SW480 (cell line): Measurements from ENCODE around the gene GSS.
"Not testable (repeated sequence)": the region's sequence is repeated elsewhere in the genome, so short reads cannot be mapped to it uniquely, and the experiment has no call there.

ENCODE experiments used
- DNase-seq: peaks from one replicate; pipeline ENCODE4 v3.0.0-alpha.2; 2016; ENCODE audit warnings: low spot score

Gene GSS

DNA sequence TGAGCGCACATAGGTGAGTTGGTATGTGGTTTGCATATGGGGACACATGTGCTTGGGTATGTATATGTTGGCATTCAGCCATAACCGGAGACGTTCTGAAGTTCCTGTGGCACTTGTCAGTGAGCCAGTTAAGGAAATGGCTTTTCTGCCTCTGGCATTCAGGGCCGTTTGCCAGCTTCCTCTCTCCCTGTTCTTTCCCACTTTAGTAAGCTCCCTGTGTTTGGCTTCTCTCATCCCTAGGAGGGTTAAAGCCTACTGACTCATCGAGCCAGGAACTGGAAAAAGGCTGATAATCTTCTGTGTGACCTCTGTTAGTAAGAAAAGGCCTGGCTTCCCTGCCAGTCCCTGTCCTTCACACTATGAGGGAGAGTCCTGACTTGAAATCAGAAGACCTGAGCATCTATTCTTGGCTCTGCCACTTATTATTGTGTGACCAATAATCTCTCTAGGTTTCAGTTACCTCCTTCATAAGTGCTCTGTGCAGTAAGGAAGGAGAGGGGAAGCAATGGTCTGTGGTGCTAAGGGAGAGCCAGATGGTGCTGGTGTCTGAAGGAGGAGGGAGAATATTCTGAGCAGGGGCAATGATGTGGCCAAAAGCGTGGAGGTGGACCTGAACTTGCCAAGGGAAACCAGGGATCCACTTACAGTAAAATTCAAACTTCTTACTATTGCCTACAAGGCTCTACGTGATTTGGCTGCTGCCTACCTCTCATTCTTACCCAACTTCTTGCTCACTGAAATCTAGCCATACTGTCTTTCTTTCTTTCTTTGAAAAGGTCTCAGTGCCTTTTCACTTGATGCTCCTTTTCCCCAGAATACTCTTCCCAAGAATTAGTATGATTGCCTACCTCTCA, 47.8 kb downstream of the GSS start:
- peak; percentile 93 for DNase-seq

DNA sequence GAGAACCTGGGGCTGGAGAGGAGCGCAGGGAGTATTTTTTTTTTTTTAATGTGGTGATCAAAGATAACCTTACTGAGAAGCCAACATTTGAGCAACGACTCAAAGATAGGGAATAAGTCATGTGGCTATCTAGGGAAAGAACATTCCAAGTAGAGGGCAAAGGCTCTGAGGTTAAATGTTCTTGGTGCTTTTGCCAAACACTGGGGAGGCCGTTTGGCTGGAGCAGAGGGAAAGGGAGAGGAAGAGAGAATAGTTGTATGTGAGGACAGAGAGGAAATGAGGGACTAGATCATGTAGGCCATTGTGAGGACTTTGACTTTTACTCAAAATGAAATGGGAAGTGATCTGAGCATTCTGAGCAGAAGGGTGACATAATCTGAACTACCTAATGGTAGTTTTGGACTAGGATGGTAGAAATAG, 51.4 kb downstream of the GSS start:
- DNase-seq, result no peak

DNA sequence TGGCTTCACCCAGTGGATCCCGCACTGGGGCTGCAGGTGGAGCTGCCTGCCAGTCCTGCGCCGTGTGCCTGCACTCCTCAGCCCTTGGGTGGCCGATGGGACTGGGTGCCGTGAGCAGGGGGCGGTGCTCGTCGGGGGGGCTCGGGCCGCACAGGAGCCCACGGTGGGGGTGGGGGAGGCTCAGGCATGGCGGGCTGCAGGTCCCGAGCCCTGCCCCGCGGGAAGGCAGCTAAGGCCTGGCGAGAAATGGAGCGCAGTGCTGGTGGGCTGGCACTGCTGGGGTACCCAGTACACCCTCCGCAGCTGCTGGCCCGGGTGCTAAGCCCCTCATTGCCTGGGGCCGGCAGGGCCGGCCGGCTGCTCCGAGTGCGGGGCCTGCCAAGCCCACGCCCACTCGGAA, 56.9 kb downstream of the GSS start:
- not testable (repeated sequence) for DNase-seq

DNA sequence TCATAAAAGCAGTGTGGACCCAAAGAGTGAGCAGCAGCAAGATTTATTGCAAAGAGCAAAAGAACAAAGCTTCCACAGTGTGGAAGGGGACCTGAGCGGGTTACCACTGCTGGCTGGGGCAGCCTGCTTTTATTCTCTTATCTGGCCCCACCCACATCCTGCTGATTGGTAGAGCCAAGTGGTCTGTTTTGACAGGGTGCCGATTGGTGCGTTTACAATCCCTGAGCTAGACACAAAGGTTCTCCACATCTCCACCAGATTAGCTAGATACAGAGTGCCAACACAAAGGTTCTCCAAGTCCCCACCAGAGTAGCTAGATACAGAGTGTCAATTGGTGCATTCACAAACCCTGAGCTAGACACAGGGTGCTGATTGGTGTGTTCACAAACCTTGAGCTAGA, 57.5 kb downstream of the GSS start:
- DNase-seq, result not testable (repeated sequence)

DNA sequence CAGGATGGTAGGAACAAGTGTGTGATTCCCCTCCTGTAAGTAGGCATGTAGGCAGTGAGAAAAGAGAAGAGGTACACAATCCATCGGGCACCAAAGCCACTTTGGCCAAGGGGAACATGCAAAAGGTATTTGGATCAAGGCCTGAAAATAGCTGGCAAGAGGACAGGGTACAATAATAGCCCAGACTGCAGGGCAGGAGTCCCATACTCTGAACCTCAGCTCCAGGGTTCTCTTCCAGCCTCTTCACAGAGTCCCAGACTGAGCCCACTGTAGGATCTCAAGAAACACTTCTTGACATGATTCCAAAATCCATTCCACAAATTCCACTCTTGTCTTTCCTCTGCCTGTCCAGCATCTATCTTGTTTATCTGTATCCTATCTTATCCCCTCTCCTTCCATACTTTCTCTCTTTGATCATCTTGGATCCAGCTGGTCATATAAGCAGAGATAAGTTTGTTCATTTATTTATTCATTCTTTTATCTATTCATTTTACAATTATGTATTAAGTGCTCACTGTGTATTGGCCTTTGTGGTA, 59.5 kb downstream of the GSS start:
- no peak for DNase-seq

DNA sequence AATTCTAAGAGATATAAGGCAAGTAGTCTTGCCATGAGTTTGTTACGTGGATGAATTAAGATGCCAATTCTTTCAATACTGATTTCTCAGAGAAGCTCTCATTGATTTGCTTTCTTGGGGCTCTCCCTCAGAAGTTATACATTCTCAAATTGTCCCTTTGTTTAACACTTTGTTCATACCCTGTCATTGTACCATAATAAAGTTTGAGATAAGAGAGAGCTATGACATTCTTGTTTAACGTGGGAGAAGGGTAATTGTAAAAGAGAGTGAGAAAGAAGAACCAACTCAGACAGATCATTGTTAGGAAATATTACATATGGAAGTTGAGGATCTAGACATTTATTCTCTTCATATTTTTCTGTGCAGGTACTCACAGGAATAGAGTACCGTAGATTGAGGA, 60.1 kb downstream of the GSS start:
- DNase-seq, result no peak

DNA sequence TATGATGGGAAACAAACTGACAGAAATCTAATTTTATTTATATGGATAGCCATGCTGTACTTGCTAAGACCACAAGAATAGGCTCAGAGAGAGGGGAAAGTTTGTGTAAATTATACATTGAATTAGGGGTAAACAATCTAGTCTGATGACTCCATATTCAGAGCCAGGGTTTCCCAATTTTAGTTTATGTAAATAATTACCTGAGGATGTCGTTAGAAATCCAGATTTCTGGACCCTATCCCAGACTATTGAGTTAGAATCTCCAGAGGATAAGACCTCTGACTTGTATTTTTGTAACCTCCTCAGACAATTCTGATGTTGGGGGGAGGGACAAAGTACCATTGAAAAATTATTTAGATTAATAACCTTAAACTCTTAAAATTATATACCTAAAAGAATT, 60.9 kb downstream of the GSS start:
- DNase-seq, result no peak

DNA sequence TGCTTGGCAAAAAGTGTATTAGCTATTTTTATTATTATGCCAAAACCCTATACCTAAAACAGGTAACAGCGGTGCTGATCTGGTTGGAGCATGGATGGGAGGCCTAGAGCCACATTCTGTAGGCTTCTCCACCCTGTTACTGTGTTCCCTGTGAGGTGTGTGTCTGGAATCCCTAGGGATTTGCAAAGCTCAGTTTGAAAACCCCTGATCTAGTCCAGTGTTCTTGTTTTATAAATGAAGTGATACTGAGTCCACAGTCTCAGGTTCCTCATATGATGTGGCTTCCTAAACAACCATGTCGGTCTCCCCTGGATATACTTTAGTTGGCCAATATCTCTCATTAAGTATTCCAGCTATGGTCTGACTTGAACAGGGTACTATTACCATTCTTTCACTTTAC, 62.9 kb downstream of the GSS start:
- no peak for DNase-seq

DNA sequence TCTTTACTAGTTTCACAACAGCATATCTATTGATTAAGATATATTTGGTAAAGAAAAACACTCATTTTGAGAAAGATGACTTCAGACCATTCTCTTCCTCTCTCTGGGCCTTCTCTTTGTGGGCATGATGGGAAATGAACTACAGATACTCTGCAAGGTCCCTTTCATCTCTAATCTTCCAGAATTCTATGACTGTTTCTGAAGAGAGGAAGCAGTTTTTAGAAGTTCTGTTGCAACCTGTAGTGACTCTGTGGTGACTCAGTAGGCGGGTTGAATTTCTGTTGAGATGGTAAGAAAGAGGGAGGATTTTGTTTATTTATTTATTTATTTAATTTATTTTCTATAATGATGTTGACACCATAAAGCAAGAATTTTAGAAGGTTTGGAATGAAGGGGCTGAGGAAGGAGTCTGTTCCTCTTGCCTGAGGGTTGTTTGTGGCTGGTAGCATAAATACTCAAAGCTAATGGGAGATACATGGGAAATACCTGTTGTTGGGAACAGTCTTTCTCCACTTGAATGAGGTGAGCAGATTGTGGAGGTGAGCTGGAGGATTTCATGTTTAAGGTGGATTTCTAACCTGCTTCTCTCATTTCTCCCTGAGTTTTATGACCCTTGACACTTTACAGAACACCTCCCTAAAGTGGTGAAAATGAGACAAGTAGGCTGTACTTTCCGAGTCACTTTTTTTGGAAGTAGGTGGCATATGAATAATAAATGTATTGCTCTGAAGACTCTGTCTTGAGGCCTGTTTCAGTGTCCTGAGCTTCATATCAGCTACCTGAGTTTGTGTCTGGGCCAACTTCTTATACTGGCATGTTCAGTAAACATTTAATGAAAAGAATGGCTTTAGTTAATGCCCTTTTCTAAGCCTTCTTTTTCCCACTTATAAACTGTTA, 64.2 kb downstream of the GSS start:
- DNase-seq, result peak; percentile 39

DNA sequence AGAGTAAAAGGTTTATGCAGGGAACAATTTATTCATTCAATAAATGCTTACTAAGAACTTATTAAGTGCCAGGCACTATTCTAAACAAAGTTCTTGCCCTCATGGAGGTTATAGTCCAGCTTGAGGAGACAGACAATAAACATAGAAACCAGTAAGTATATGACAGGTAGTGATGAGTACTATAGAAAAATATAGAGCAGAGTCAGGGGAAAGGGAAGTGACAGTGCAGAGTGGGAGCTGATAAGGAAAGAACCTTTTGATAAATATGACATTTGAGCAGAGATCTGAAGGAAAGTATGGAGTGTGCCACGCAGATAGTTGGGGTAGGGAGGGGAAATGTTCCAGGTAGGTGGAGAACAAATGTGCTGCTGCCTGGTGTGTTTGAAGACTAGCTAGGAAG, 67.1 kb downstream of the GSS start:
- DNase-seq, result no peak

DNA sequence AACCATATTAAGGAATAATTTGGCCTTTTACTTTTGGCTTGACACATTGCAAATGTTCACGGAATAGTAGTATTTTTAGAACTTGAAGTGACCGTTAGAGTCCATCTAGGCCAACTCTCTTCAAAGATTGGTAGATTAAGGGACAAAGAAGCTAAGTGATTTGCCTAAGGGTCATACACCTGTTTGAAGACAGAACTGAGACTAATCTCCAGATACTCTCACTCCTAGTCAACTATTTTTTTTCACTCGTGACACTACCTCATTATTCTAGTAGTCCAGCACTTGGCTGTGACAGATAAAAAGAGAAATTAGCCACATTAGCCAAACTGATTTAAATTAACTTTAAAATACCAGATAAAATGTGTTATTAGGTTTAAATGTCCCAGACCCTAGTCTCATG, 68.6 kb downstream of the GSS start:
- no peak for DNase-seq

DNA sequence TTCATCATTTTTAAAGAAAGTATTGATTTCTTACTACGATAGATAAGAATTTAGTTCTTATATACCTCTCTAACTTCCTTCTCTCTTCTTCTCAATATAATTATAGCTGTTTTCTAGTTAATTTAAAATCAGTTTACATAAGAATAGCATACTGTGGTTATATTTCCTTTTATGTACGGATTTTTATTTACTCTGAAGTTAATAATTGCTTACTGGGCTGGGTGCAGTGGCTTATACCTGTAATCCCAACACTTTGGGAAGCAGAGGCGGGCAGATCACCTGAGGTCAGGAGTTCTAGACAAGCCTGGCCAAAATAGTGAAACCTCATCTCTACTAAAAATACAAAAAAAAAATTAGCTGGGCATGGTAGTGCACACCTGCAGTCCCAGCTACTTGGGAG, 69.5 kb downstream of the GSS start:
- no peak for DNase-seq

DNA sequence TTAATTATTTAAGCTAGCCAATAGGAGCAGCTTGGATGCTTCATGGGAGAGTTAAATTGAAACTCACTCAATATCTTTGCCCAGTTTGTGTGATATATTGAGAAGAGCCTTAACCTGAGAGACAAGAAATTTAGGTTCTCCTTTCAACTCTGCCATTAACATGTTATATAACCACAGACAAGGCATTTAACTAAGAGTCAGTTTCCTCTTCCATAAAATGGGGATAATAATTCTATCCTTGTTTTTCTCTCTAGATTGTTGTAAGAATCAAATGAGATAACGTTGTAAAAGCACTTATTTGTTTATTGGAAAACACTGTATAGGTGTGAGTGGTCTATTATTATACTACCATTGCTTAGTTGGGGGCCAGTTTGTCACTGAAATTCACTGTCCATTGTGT, 71.3 kb downstream of the GSS start:
- DNase-seq, result no peak

DNA sequence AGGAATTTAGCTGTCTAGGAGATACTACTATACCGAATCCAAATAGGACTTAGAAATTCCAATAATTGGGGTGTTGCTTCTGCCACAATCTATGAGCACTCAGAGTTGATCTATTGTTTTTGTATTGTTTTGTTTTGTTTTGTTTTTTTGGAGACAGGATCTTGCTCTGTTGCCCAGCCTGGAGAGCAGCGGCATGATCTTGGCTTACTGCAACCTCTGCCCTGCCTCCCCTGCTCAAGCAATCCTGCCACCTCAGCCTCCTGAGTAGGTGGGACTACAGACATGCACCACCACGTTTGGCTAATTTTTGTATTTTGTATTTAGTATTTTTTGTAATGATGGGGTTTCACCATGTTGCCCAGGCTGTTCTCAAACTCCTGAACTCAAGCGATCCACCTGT, 71.8 kb downstream of the GSS start:
- DNase-seq, result no peak

DNA sequence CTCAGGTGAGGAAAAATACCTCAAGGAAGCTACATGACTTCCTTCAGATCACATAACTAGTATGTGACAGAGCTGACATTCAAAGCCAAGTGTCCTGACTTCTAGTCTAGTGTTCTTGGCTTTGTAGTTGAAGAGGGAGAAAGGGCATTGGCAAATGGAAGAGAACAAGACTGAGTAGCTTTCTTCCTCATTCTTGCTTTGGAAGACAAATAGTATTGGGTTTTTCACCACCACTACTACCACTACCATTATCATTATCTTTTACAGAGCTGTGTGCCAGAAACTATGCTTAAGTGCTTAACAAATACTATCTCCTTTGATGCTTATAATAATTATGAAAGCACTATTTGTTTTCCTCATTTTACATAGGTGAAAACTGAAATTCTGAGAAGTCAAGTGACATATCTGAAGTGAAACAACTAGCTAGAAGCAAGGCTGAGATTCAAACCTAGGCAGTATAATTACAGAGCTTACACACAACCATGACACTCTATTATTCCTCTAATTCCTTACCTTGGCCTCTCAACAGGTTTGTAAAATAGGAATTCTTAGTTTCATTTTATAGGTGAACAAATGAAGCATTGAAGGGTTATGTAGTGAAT, 72.4 kb downstream of the GSS start:
- DNase-seq, result no peak

DNA sequence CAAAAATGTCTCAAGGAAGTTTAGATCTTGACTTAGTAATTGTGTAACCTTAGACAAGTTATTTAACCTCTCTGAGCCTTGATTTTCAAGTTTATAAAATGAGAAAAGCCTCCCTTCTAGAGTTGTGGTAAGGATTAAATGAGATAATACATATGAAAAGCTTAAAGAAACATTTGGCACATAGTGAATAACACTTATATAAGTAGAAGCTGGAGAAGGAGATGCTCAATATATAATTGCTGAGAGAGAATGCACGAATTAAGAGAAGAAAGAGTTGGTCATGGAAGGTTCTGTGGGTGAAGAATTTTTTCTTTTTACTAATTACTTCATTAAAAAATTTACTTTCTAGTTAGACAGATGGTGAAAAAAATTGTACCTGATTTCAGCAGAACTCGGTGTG, 73.9 kb downstream of the GSS start:
- no peak for DNase-seq

DNA sequence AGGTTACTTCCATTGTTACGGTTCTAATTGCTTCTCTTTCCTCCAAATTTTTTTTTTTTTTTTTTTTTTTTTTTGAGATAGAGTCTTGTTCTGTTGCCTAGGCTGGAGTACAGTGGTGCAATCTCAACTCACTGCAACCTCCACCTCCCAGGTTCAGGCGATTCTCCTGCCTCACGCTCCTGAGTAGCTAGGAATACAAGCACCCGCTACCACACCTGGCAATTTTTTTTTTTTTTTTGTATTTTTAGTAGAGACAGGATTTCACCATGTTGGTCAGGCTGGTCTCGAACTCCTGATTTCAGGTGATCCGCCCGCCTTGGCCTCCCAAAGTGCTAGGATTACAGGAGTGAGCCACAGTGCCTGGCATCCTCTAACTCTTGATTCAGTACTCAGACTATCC, 74.6 kb downstream of the GSS start:
- DNase-seq, result not testable (repeated sequence)

DNA sequence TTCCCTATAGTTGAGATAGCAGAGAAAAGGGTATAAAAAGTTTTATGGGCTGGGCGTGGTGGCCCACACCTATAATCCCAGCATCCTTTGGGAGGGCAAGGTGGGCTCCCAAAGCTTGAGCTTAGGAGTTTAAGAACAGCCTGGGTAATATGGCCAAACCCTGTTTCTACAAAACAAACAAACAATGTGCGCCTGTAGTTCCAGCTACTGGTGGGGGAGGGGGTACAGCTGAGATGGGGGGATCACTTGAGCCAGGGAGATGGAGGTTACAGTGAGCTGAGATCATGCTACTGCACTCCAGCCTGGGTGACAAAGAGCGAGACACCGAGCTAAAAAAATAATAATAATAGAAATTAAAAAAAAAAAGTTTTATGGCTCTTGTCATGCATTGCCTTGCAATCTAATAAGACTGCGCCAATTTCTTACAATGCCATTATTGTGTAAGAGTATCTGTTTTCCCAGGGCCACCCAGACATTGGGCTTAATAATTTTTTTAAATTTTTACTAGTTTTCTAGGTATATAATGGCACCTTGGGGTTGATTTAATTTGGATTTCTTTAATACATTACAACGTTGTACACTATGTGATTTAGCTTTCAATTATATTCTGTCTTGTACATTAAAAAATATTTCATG, 75.3 kb downstream of the GSS start:
- no peak for DNase-seq
